Testis (tissue), 3 donors: Measurements from ENCODE around the gene TOMT. TPM values are rescaled to one million over a fixed set of nuclear protein-coding genes. Genes with fewer than 3 reads are reported as not detected.

ENCODE experiments used
- DNase-seq: peaks from one replicate; pipeline ENCODE4 v3.0.0-alpha.2; 2019
- H3K27ac ChIP-seq, 2 donors: fragments of 200-600 bp; sonication (generic); one replicate each; pipeline ENCODE4 v1.5.1; 2019
- H3K27me3 ChIP-seq: fragments of 200-600 bp; sonication (generic); one replicate; pipeline ENCODE4 v1.5.1; 2019
- H3K36me3 ChIP-seq: fragments of 200-600 bp; sonication (generic); one replicate; pipeline ENCODE4 v1.5.1; 2017; ENCODE audit warnings: low read depth; ENCODE audit errors: missing control alignments
- H3K4me1 ChIP-seq: fragments of 200-600 bp; sonication (generic); one replicate; pipeline ENCODE4 v1.5.1; 2019
- H3K4me3 ChIP-seq, 2 donors: fragments of 200-600 bp; sonication (generic); one replicate each; pipeline ENCODE4 v1.5.1; 2017 to 2019
- H3K9me3 ChIP-seq: fragments of 200-600 bp; sonication (generic); one replicate; pipeline ENCODE4 v1.5.1; 2017
- POLR2A ChIP-seq: fragments of 450-650 bp; IDR thresholded peaks from one replicate; pipeline ENCODE4 v1.6.1; 2017; ENCODE audit warnings: antibody characterized with exemption, mild to moderate bottlenecking, moderate library complexity
- WGBS, 2 donors: methylation state at CpG; one replicate each; pipeline ENCODE4 v1.1.5; 2018; 5-methylcytosine and 5-hydroxymethylcytosine counted together
- intact Hi-C: fragments of 100-400 bp; cut with DNase I; formaldehyde crosslinking; loops from one replicate; pipeline ENCODE4 v1.15.1; 2023; ENCODE audit warnings: low total_unique reads
- polyA plus RNA-seq: library from polyadenylated mRNA; stranded (reverse); fragments of 350-450 nt; fragmentation: Illumina TruSeq; extraction: RNeasy Lipid Tissue Mini Kit (QIAGEN cat#74804); gene quantifications from one replicate; pipeline ENCODE4 v1.2.3, GENCODE V29; 2014; ENCODE audit warnings: low read depth, low replicate concordance; ENCODE audit not compliant: insufficient read depth
- total RNA-seq, 2 donors: library from RNA; depleted of rRNA; stranded (reverse); fragments of >200 nt; gene quantifications; one replicate each; pipeline ENCODE4 v1.2.3, GENCODE V29; 2016
- TF ChIP-seq, protein P1 (sequence below), 3 experiments: fragments of 450-650 bp in 2 of 3; fragments of 200-600 bp in 1 of 3; sonication (generic) in 1 of 3; IDR thresholded peaks; one replicate each; pipeline ENCODE4 v1.5.1; 2016 to 2019; ENCODE audit warnings: antibody characterized with exemption in 3 of 3, mild to moderate bottlenecking in 2 of 3, moderate library complexity in 1 of 3

The TOMT gene
- total and polyA plus RNA-seq, 3 donors from 2014 or later, result 0.43 TPM; not detected in 2

DNA sequence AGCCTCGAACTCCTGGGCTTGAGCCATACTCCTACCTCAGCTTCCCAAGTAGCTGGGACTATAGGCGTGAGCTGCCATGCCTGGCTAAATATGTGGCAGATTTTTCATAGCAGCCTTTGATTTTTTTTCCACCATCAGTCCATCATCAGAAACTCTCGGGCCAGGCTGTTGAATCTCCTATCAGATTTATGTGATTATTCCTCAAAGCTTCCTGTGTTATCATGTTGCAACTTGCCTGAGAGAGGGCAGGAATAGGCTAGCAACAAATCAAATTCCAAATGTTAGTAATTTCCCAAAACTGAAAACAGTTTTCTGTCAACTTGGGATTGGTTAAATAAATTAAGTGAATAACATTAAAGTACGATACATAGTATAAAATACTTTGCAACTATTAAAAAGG is 21.6 kb upstream of the TOMT start:
- no peaks in the 10 kb centered on the region for H3K27me3 ChIP-seq
- intact Hi-C loops, result no loop called here
- WGBS, 2 donors, result 85 to 91% methylated on average over 4 of the region's 4 CpGs
- peaks cover 14% of the 10 kb centered on the region for H3K4me1 ChIP-seq
- DNase-seq, result no peak
- no peak overlapping the region for H3K27ac ChIP-seq
- no peaks in the 10 kb centered on the region for H3K9me3 ChIP-seq
- no peak overlapping the region for H3K4me3 ChIP-seq
- H3K36me3 ChIP-seq, result no peaks in the 10 kb centered on the region
- TF ChIP-seq POLR2A, result no peak
- TF ChIP-seq, protein P1, sequence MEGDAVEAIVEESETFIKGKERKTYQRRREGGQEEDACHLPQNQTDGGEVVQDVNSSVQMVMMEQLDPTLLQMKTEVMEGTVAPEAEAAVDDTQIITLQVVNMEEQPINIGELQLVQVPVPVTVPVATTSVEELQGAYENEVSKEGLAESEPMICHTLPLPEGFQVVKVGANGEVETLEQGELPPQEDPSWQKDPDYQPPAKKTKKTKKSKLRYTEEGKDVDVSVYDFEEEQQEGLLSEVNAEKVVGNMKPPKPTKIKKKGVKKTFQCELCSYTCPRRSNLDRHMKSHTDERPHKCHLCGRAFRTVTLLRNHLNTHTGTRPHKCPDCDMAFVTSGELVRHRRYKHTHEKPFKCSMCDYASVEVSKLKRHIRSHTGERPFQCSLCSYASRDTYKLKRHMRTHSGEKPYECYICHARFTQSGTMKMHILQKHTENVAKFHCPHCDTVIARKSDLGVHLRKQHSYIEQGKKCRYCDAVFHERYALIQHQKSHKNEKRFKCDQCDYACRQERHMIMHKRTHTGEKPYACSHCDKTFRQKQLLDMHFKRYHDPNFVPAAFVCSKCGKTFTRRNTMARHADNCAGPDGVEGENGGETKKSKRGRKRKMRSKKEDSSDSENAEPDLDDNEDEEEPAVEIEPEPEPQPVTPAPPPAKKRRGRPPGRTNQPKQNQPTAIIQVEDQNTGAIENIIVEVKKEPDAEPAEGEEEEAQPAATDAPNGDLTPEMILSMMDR (IDR thresholded peaks at IDR 0.05), result no peak

DNA sequence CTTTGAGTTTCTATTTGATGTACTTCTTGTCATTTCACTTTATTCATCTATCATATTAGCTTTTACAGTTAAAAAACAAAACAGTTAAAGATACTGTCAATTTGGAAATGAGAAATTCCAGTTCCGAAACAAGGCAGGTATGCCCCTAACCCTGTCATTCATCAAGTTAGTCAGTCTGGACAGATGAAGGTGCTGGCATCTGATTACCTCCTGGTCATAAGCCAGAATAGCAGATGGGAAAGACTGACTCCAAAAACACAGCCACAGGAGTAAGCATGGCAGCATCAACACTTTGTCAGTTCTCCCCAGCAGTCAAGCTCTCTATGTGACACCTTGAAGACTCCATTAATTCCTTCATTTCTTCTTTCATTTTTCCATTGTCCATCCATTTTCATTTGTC is 20.8 kb upstream of the TOMT start:
- H3K27ac ChIP-seq, result no peak overlapping the region
- no peak for DNase-seq
- WGBS, 2 donors, result 100% methylated on average over 1 of the region's 1 CpG
- intact Hi-C loops, result loop anchor here (5.0 kb wide), 1 partner anchor 58 kb away; no protein-coding TSS in a partner anchor
- TF ChIP-seq, protein P1 (IDR thresholded peaks at IDR 0.05), result no peak
- no peak for TF ChIP-seq POLR2A
- no peak overlapping the region for H3K4me3 ChIP-seq
- no peaks in the 10 kb centered on the region for H3K9me3 ChIP-seq
- peaks cover 11% of the 10 kb centered on the region for H3K4me1 ChIP-seq
- no peaks in the 10 kb centered on the region for H3K27me3 ChIP-seq
- H3K36me3 ChIP-seq, result no peaks in the 10 kb centered on the region

DNA sequence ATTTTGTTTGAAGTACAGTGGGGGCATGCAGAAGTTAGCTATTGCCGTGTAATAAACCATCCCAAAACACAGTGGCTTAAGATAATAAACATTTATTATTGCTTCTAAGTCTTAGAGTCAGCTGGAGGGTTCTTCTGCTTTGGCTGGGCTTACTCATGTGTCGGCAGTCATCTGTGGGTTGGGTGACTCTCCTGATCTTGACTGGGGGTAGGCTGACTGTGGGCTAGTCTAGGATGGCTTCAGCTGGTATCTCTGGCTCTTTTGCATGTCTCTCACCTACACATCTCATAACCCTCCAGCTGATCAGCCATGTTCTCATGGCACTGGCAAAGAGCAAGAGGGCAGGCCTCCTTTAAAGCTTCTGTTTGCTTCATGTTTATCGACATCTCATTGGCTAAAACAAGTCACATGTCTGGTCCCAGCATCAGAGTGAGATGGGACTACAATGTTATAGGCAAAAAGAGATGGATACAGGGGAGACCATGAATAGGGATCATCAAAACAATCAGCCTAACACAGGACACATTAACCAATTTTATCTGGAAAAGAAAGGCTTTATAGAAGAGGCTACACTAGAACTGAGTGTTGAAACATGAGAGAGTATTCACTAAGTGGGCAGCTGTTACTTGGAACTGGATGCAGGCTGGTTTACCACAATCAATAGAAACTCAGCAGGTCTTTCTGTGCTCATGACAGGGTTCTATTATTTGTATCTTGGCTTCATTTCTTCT is 19.9 kb upstream of the TOMT start:
- H3K27me3 ChIP-seq, result no peaks in the 10 kb centered on the region
- DNase-seq, result no peak
- no peak overlapping the region for H3K4me3 ChIP-seq
- TF ChIP-seq, protein P1 (IDR thresholded peaks at IDR 0.05), result no peak
- TF ChIP-seq POLR2A, result no peak
- H3K27ac ChIP-seq, result no peak overlapping the region
- no peaks in the 10 kb centered on the region for H3K36me3 ChIP-seq
- WGBS, 2 donors, result 91 to 92% methylated on average over 3 of the region's 3 CpGs
- H3K4me1 ChIP-seq, result peaks cover 11% of the 10 kb centered on the region
- no peaks in the 10 kb centered on the region for H3K9me3 ChIP-seq
- intact Hi-C loops, result loop anchor here (5.0 kb wide), 1 partner anchor 58 kb away; no protein-coding TSS in a partner anchor

DNA sequence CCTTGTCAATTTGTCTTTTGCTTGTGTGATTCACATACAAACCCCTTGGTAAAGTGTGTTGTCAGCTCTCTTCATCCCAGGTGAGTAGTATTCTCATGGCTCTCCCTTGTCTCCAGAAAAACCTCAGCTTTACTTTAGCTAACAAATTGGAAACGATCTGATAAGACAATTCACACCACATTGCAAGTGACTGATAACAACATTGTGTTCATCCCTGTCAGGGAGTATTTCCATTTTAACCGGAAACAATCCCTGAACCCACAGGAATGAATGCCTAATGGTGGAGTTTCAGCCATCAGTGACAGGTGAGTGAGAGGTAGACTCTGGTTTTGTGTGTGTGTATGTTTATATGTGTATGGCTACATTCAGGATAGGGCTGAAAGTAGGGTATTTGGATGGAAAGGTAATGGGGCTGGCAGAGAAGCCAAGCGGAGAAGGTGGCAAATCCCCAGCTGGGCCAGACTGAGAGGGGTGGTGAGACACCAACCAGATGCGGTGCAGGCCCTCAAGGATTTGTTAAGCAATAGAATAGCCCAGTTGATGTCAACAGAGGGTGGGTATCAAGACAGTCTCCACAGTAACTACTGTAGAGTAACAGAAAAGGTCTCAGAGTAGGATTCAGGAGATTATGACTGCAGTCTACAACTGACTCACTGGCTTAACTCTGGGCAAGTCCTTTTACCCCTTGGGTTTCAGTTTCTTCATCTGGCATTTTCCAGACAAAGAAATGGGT is 17.5 kb upstream of the TOMT start:
- no peak overlapping the region for H3K27ac ChIP-seq
- intact Hi-C loops, result loop anchor here (5.0 kb wide), 1 partner anchor 61 kb away; no protein-coding TSS in a partner anchor
- H3K27me3 ChIP-seq, result no peaks in the 10 kb centered on the region
- no peak overlapping the region for H3K4me3 ChIP-seq
- 87 to 88% methylated on average over 4 of the region's 4 CpGs for WGBS, 2 donors
- DNase-seq, result no peak
- H3K4me1 ChIP-seq, result peaks cover 3% of the 10 kb centered on the region
- no peaks in the 10 kb centered on the region for H3K36me3 ChIP-seq
- TF ChIP-seq, protein P1 (IDR thresholded peaks at IDR 0.05), result no peak
- TF ChIP-seq POLR2A, result no peak
- no peaks in the 10 kb centered on the region for H3K9me3 ChIP-seq
